K562 (cell line): ENCODE measurements around the gene ELMO1. TPM values are rescaled to one million over a fixed set of nuclear protein-coding genes. Genes with fewer than 3 reads are reported as not detected.

Experiments
- NCOA2 ChIP-seq, 2 experiments: fragments of 450-650 bp; IDR thresholded peaks; 2 replicates each; pipeline ENCODE4 v1.6.1; 2018; ENCODE audit warnings: mild to moderate bottlenecking in 2 of 2, moderate library complexity in 1 of 2; ENCODE audit not compliant: partially characterized antibody in 2 of 2
- polyA plus RNA-seq, 8 experiments: library from polyadenylated mRNA; depleted of rRNA in 4 of 8; stranded (reverse) in 5 of 8; unstranded in 3 of 8; fragments of >200 nt; fragmentation: Nextera tagmentation in 2 of 8; fragmentation: Illumina TruSeq in 1 of 8; extraction: Ambion mirVana in 2 of 8; extraction: Trizol in 1 of 8; gene quantifications; 2 replicates each; pipeline versions ENCODE4 v1.2.1 to v1.2.3, GENCODE V29; 2011 to 2014; ENCODE audit warnings: inconsistent platforms in 1 of 8, missing spikeins in 1 of 8
- total RNA-seq, 7 experiments: library from RNA; depleted of rRNA in 6 of 7; stranded (reverse); fragments of >200 nt in 6 of 7; fragmentation: Illumina TruSeq in 2 of 7; extraction: Trizol in 2 of 7; gene quantifications; 2 replicates each; pipeline versions ENCODE4 v1.2.1 to v1.2.3, GENCODE V29; 2011 to 2021; ENCODE audit warnings: low replicate concordance in 1 of 7
- TF ChIP-seq, protein P1 (sequence below): fragments of 450-650 bp; formaldehyde crosslinking; IDR thresholded peaks from 2 replicates; pipeline ENCODE4 v1.4.0; 2020; ENCODE audit warnings: mild to moderate bottlenecking, mixed read lengths
- TF ChIP-seq, protein P2 (sequence below): sonication (generic); formaldehyde crosslinking; IDR thresholded peaks from 2 replicates; pipeline ENCODE4 v1.8.0; 2023; ENCODE audit warnings: mild to moderate bottlenecking, missing genetic modification reagents
- TF ChIP-seq, protein P3 (sequence below): fragments of 450-650 bp; IDR thresholded peaks from 2 replicates; pipeline ENCODE4 v1.6.1; 2016; ENCODE audit warnings: mild to moderate bottlenecking, moderate library complexity

The ELMO1 gene
- total and polyA plus RNA-seq, 9 of the 15 experiments (the other 6 are each of a cell fraction or from before 2014, with no cell fraction given): 0.36 to 7.2 (median 3.6) TPM

DNA sequence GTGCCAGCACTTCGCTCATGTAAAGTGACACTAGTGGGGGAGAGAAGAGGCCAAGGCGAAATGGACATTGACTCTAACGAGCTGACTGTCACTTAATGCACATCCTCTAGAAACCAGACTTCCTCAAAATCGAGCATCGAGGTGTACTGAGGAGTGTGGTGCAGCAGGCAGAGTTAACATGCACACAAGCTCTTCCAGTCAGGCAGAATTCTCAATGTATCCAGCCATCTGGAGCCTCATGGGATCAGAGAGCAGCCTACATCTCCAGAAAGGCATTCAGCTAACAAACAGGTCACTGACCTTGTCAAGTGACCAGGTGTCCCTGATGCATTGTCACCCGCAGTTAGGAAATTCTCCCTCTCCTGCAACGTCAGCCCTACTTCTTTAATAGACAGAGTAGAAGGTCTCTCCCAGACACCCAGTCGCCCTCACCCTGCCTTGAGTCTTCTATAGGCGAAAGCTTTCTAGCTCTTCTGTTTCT, 464.6 kb downstream of the ELMO1 start (continued):
- TF ChIP-seq, protein P1, sequence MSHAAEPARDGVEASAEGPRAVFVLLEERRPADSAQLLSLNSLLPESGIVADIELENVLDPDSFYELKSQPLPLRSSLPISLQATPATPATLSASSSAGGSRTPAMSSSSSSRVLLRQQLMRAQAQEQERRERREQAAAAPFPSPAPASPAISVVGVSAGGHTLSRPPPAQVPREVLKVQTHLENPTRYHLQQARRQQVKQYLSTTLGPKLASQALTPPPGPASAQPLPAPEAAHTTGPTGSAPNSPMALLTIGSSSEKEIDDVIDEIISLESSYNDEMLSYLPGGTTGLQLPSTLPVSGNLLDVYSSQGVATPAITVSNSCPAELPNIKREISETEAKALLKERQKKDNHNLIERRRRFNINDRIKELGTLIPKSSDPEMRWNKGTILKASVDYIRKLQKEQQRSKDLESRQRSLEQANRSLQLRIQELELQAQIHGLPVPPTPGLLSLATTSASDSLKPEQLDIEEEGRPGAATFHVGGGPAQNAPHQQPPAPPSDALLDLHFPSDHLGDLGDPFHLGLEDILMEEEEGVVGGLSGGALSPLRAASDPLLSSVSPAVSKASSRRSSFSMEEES: no peak
- TF ChIP-seq, protein P2, sequence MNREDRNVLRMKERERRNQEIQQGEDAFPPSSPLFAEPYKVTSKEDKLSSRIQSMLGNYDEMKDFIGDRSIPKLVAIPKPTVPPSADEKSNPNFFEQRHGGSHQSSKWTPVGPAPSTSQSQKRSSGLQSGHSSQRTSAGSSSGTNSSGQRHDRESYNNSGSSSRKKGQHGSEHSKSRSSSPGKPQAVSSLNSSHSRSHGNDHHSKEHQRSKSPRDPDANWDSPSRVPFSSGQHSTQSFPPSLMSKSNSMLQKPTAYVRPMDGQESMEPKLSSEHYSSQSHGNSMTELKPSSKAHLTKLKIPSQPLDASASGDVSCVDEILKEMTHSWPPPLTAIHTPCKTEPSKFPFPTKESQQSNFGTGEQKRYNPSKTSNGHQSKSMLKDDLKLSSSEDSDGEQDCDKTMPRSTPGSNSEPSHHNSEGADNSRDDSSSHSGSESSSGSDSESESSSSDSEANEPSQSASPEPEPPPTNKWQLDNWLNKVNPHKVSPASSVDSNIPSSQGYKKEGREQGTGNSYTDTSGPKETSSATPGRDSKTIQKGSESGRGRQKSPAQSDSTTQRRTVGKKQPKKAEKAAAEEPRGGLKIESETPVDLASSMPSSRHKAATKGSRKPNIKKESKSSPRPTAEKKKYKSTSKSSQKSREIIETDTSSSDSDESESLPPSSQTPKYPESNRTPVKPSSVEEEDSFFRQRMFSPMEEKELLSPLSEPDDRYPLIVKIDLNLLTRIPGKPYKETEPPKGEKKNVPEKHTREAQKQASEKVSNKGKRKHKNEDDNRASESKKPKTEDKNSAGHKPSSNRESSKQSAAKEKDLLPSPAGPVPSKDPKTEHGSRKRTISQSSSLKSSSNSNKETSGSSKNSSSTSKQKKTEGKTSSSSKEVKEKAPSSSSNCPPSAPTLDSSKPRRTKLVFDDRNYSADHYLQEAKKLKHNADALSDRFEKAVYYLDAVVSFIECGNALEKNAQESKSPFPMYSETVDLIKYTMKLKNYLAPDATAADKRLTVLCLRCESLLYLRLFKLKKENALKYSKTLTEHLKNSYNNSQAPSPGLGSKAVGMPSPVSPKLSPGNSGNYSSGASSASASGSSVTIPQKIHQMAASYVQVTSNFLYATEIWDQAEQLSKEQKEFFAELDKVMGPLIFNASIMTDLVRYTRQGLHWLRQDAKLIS: no peak
- TF ChIP-seq, protein P3, sequence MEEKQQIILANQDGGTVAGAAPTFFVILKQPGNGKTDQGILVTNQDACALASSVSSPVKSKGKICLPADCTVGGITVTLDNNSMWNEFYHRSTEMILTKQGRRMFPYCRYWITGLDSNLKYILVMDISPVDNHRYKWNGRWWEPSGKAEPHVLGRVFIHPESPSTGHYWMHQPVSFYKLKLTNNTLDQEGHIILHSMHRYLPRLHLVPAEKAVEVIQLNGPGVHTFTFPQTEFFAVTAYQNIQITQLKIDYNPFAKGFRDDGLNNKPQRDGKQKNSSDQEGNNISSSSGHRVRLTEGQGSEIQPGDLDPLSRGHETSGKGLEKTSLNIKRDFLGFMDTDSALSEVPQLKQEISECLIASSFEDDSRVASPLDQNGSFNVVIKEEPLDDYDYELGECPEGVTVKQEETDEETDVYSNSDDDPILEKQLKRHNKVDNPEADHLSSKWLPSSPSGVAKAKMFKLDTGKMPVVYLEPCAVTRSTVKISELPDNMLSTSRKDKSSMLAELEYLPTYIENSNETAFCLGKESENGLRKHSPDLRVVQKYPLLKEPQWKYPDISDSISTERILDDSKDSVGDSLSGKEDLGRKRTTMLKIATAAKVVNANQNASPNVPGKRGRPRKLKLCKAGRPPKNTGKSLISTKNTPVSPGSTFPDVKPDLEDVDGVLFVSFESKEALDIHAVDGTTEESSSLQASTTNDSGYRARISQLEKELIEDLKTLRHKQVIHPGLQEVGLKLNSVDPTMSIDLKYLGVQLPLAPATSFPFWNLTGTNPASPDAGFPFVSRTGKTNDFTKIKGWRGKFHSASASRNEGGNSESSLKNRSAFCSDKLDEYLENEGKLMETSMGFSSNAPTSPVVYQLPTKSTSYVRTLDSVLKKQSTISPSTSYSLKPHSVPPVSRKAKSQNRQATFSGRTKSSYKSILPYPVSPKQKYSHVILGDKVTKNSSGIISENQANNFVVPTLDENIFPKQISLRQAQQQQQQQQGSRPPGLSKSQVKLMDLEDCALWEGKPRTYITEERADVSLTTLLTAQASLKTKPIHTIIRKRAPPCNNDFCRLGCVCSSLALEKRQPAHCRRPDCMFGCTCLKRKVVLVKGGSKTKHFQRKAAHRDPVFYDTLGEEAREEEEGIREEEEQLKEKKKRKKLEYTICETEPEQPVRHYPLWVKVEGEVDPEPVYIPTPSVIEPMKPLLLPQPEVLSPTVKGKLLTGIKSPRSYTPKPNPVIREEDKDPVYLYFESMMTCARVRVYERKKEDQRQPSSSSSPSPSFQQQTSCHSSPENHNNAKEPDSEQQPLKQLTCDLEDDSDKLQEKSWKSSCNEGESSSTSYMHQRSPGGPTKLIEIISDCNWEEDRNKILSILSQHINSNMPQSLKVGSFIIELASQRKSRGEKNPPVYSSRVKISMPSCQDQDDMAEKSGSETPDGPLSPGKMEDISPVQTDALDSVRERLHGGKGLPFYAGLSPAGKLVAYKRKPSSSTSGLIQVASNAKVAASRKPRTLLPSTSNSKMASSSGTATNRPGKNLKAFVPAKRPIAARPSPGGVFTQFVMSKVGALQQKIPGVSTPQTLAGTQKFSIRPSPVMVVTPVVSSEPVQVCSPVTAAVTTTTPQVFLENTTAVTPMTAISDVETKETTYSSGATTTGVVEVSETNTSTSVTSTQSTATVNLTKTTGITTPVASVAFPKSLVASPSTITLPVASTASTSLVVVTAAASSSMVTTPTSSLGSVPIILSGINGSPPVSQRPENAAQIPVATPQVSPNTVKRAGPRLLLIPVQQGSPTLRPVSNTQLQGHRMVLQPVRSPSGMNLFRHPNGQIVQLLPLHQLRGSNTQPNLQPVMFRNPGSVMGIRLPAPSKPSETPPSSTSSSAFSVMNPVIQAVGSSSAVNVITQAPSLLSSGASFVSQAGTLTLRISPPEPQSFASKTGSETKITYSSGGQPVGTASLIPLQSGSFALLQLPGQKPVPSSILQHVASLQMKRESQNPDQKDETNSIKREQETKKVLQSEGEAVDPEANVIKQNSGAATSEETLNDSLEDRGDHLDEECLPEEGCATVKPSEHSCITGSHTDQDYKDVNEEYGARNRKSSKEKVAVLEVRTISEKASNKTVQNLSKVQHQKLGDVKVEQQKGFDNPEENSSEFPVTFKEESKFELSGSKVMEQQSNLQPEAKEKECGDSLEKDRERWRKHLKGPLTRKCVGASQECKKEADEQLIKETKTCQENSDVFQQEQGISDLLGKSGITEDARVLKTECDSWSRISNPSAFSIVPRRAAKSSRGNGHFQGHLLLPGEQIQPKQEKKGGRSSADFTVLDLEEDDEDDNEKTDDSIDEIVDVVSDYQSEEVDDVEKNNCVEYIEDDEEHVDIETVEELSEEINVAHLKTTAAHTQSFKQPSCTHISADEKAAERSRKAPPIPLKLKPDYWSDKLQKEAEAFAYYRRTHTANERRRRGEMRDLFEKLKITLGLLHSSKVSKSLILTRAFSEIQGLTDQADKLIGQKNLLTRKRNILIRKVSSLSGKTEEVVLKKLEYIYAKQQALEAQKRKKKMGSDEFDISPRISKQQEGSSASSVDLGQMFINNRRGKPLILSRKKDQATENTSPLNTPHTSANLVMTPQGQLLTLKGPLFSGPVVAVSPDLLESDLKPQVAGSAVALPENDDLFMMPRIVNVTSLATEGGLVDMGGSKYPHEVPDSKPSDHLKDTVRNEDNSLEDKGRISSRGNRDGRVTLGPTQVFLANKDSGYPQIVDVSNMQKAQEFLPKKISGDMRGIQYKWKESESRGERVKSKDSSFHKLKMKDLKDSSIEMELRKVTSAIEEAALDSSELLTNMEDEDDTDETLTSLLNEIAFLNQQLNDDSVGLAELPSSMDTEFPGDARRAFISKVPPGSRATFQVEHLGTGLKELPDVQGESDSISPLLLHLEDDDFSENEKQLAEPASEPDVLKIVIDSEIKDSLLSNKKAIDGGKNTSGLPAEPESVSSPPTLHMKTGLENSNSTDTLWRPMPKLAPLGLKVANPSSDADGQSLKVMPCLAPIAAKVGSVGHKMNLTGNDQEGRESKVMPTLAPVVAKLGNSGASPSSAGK: no peak
- no peak for TF ChIP-seq NCOA2 (IDR thresholded peaks at IDR 0.05; ENCODE audit: partially characterized antibody in 2 of 2)
